Posterior vena cava (tissue), 2 donors: ENCODE results near the gene AIM2. TPM values are rescaled to one million over a fixed set of nuclear protein-coding genes. Genes with fewer than 3 reads are reported as not detected.
A peak's percentile ranks its signal among the peaks of the same experiment; 100 is the strongest.
"Not testable (repeated sequence)": the region's sequence is repeated elsewhere in the genome, so short reads cannot be mapped to it uniquely, and the experiment has no call there.

Experiments used
- DNase-seq: peaks from one replicate; pipeline ENCODE4 v3.0.0-alpha.2; 2020; ENCODE audit warnings: low spot score
- intact Hi-C, 2 donors: fragments of 100-400 bp; cut with DNase I; formaldehyde crosslinking; loops; one replicate each; pipeline versions ENCODE4 v1.14.1 to v1.14.2; 2022 to 2023
- total RNA-seq, 2 donors: library from RNA; stranded (reverse); fragmentation: NEBNext Ultra II Directional; extraction: Animal tissue kit (Norgen Biotek cat#: 25700); gene quantifications; one replicate each; pipeline ENCODE4 v1.2.1, GENCODE V29; 2021
- donor health status: DM: yes; HTN: yes; CAD: no.
- donor health status: DM: yes; HTN: yes; CAD: no.

The AIM2 gene
- total RNA-seq, 2 donors from 2014 or later, result 1.4 to 1.5 TPM

DNA sequence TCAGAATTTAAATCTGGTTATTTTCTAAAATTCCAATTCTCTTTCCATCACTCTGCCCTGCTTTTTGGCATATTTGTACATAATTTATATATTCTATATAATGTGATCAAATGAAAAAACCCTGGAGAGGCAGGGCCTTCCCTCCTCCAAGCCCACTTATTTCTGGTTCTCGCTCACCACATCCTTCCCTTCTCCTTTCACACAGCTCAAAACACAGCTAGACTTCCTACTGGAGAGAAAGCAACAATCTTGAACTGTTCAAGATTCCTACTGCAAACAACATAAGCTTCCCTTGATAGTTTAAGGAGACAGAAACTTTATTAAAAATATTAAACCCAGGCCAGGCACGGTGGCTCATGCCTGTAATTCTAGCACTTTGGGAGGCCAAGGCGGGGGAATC, 7.6 kb upstream of the AIM2 start:
- DNase-seq, result no peak
- intact Hi-C loops, result loop anchor here in 1 of 2 donors (5.0 to 10.0 kb wide), 2 partner anchors 1119 to 1318 kb away; partner anchors contain the start of gene VANGL2

GRCh38 chr1:159083013-159083412, 6.4 kb upstream of the AIM2 start:
- intact Hi-C loops, result loop anchor here in 1 of 2 donors (5.0 to 10.0 kb wide), 2 partner anchors 1118 to 1319 kb away; partner anchors contain the start of gene VANGL2
- no peak for DNase-seq

- intact Hi-C loops, result loop anchor here in 1 of 2 donors (5.0 to 10.0 kb wide), 2 partner anchors 1117 to 1321 kb away; partner anchors contain the start of gene VANGL2
- DNase-seq, result no peak
These were observed 5.1 kb upstream of the AIM2 start for GRCh38 chr1:159081626-159082025.

- no peak for DNase-seq
- intact Hi-C loops, result no loop called here
These were observed 3.0 kb upstream of the AIM2 start for GRCh38 chr1:159079525-159079924.

GRCh38 chr1:159077120-159077961, 775 bp upstream of the AIM2 start:
- intact Hi-C loops, result no loop called here
- DNase-seq, result peak; percentile 87

DNA sequence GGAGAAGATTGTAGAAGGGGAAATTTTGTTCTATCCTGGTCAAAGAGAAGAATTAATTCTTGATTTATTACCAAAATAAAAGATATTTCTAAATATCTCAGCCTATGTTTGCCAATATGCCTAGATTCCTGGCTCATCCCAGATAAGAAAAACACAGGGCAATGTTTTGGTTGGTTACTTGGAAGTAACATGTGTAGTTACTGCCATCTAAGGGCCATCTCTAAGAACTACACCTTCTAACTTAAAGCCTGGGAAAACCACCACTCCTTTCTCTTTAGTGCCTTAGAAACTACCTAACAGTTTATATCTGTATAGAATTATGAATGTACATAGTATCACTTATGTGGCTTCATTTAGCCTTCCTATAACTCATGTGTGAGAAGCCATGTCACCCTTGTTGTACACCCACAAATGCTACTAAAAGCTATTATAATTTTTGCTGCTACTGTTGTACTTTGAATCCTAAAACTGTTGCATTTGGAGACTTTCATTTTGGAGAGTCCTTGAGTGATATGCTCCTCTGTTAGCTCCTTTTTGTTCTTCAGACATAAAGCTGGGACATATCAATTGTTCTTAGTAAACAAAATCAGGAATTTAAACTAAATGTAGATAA, 4.5 kb downstream of the AIM2 start:
- no peak for DNase-seq
- intact Hi-C loops, result loop anchor here in 1 of 2 donors (5.0 kb wide), 1 partner anchor 890 kb away; the partner anchor contains the start of gene CD1D

GRCh38 chr1:159068886-159069285, 7.7 kb downstream of the AIM2 start:
- DNase-seq, result no peak
- intact Hi-C loops, result no loop called here

DNA sequence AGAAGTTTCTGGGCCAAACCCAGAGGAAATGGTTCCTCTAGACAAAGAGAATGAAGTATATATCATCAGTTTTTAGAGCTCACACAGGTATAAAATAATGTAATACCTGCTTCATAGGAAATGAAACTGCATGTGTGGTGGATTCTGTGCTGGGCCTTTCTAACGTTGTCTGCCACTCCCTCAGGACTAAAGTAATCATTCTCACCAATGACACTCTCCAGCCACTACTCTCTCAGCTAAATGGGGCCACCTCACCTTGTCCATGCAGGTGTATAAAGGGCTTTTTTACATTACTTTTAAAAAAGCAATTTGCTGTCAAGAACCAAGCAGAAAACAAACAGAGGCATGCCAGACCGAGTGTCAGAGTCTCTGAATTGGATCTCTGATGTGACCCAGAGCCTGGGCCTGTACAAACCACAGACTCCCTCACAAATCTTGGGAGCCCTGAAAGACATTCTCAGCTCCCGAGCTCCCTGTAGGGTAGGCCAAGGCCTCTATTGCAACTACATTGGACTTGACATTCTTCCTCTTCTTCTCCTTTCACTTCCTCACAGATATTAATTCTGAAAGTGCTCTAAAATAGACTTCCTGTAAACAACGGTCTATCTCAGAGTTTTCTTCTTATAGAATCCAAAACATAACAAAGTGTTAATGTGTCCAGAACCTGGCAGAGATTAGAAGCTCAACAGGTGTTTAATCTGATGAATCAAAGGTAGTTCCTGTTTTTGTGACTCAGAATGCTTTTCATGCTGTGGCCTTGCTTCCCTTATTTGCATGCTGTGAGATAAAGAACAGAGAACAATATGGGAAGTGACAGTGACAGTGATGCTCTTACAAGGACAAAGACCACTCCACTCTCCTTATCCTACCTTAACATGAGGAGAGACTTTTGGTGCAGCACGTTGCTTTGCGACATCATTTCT, 8.6 kb downstream of the AIM2 start:
- intact Hi-C loops, result no loop called here
- DNase-seq, result no peak

DNA sequence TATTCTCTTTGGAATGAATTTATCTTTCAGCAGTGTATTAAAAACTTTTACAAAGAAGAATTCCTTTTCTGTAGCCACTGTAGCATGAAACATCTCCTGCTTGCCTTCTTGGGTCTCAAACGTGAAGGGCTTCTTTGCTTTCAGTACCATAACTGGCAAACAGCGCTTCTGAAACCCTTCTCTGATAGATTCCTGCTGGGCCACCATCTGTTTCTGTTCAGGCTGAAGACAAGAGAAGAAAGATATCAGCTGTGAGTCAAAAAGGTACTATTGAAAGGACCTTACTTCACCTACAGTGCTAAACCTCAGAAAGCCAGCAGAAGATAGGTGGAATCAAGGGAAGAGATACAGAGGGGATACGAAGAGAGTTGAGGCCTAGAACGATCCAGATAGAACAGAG, 10.5 kb downstream of the AIM2 start:
- intact Hi-C loops, result no loop called here
- DNase-seq, result no peak

DNA sequence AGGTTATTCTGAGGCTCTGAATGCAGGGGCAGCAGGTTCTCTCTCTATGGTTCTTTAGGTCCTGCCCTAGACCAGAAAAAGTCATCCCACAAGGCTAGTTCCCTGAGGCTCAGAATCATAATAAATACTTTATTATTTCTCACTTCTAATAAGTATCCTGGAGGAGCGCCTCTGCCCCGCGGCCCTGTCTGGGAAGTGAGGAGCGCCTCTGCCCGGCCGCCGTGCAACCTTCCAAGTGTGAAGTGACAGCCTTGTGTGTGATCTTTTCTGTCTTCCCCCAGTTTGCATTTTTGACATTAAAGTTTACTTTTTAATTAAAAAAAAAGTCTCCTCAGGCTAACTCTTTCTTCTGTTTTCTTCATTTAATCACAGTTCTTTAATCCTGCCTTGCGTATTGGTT, 11.5 kb downstream of the AIM2 start:
- DNase-seq, result no peak
- intact Hi-C loops, result no loop called here

DNA sequence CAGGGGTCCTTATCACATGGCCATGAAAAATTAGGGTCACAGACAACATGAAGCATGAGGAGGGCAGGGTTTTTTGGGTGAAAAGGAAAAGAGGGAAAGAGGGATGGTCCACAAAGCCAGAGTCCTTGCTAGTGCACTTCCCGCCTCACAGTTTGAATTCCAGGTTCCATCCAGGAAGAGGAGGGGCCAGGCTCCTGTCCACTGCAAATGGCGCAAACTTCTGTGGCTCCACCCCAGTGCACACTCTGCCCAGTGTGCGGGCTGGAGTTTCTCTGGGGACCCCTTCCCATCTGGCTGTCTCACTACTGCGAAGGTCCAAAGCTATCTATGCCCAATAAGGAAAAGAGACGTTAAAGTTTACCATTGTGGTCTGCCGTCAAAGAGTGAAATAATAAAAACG, 17.8 kb downstream of the AIM2 start:
- DNase-seq, result no peak
- intact Hi-C loops, result no loop called here

DNA sequence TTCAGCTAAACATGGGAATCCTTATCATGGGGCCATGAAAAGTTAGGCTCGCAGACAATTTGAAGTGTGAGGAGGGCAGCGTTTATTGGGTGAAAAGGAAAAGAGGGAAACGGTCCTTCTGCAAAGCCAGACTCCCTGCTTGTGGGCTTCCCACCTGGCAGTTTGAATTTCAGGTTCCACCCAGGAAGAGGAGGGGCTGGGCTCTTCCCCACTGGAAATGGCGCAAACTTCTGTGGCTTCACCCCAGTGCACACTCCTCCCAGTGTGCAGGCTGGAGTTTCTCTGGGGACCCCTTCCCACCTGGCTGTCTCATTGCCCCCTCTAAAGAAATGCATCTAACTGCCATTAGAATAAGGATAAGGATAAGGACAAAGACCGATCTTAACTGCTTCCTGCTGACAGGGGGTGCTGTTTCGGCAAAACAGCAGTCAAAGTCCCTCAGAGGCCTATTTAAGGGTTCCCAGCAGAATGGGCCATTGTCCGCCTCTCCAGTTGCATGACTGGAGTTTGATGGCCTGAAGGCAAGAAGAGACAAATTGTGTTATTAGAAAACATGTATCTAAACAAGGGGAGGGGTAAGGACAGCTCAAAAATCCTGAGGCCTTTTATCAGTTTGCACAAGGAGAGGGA, 20.4 kb downstream of the AIM2 start:
- intact Hi-C loops, result no loop called here
- no peak for DNase-seq

- DNase-seq, result no peak
- intact Hi-C loops, result no loop called here
These were observed 21.4 kb downstream of the AIM2 start for GRCh38 chr1:159055181-159055641.

DNA sequence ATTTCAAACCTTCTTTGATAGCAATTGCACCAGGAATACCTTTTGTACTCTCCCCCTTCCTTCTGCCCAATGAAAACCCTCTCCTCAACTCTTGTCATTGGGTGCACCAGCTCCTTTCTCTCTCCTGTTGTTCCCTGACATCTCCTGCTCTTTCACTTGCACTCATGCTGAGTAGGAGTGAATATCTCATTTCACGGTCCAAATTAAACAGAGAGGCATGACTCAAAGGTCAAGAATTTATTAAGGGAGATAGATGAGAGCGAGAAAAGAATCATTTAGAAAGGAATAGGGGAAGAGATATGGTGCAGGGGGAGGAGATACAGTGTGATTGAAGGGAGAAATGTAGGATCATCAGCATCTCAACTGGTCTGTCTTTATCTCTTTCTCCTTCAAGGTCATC, 22.1 kb downstream of the AIM2 start:
- intact Hi-C loops, result no loop called here
- DNase-seq, result no peak

DNA sequence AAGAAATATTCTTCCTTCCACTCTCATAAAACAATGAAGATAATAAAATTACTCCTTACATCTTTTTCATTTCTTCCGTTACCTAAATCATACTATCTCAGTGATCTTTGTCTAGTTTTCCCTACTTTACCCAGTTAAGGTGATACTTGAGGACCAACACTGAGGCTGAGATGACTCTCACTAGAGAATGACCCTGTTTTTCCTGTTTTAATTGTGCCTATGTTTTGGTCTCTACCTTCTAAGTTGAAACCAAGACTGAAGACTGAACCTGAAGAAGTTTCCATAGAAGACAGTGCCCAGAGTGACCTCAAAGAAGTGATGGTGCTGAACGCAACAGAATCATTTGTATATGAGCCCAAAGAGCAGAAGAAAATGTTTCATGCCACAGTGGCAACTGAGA, 25.1 kb downstream of the AIM2 start:
- DNase-seq, result no peak
- intact Hi-C loops, result no loop called here

DNA sequence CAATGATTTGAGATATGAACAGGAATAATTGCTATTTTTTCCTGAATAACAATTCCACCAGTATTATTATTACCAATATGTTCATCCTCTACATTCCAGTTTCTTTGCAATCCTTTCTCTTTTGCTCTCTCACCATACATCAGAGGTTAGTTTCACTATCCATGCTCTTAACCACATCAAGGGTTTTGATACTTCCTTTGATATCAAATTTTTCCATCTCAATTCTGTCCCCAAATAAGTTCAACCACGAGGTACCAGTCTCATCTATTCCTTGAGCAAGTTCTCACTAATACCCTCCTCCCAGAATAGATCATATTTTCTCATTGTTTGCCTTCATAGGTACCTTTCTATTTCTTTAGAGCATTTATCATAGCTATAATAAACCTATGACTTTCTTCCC, 30.1 kb downstream of the AIM2 start:
- intact Hi-C loops, DNase-seq: not testable (repeated sequence)

GRCh38 chr1:159040893-159041724, 35.5 kb downstream of the AIM2 start:
- intact Hi-C loops, result no loop called here
- DNase-seq, result no peak

DNA sequence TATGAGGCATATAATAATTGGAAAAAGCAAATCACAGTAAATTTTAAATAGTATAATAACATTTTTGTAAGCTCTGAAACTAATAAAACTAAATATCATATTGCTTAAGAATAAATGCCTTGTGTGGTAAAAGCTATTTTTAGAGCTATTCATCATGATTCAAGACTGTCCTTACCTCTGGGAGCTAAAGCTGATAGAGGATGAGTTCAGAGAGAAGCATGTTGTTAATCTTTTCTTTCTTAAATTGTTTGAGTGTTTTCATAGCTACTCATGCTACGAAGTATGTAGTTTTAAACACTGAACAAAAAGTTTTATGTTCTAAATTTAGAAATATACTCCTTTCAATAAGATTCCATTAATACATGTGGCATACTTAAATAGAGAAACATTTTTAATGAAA, 36.4 kb downstream of the AIM2 start:
- no peak for DNase-seq
- intact Hi-C loops, result no loop called here
